SHP77 (cell line): ENCODE measurements around the gene CRISPLD2.
"Not testable (repeated sequence)": the region's sequence is repeated elsewhere in the genome, so short reads cannot be mapped to it uniquely, and the experiment has no call there.

Source experiments
- DNase-seq, 2 experiments: peaks; one replicate each; lab custom pipeline; 2025; lab: John Stamatoyannopoulos, UW

Gene CRISPLD2

DNA sequence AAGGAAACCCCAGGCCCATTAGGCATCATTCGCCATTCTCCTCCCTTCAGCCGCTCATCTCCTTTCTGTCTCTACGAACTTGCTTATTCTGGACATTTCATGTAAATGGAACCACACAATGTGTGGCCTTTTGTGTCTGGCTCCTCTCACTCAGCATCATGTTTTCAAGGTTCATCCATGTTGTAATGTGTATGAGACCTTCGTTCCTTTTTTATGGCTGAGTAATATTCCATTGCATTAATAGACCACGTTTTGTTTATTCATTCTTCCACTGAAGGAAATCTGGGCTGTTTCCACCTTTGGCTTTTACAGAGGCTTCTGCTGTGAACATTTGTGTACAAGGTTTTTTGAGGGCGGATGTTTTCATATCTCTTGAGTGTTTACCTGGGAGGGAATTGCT lies 3.2 kb downstream of the CRISPLD2 start:
- no peak for DNase-seq

DNA sequence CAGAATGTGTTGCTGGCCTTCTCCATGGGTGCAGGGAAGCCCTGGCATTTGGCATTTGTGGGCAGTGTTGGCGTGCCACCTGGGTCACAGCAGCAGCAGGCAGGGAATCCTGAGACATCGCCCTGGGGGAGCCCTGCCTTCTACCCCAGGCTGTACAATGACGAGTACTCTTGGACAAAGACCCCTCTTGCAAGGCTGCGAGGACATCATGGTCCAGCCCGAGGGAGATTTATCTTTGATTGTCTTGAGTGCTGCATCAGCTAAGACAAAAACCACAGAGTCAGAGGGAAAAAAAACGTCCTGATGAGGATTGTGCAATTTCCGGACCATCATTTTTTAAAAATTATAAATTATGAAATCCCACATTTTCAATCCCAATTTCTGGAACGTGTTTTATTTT lies 3.7 kb downstream of the CRISPLD2 start:
- DNase-seq: no peak

DNA sequence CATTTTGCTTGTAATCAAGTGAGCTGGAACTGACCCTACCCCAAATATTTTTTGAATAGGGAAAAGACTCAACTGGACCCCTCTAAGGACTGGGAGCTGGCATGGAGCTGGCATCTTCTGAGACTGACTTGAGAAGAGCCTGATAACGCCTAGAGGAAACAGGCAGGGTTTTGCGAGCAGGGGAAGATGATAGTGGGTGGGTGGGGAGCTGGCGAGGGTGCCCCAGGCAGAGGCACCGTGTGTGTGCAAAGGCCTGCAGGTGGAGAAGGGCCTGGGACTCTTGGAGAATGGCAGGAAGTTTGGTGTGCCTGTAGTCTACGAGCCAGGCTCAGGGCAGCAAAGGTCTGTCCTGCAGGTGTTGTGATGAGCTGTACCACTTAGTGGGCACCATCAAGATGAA lies 4.1 kb downstream of the CRISPLD2 start:
- no peak for DNase-seq

DNA sequence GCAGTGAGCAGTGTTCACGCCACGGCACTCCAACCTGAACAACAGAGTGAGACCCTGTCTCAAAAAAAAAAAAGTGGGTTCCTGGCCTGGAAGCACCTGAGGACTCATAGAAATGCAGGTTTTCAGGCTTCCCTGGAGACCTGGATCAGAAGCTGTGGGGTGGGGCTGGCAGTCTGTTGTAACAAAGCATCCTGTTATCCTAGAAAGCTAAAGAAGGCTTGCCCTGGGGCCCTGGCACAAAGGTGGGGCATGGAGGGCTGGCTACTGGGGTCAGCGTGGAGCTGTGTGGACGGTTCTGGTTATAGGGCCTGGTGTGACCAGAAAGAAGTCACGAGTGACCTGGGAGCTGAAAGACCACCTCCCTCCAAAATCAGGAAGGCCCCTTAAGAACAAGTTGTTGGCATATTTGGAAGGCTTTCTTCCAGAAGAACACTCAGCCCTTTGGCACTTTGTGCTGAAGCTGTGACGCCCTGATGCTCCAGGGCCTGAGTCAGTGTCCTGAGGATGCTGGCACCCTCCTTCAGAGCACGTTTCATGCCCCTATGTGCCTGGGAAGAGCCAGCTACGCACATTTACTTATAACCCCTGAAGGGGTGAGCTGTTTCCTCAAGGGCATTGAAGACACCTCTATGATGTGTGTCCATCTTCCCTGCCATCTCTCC lies 6.2 kb downstream of the CRISPLD2 start:
- DNase-seq: no peak

DNA sequence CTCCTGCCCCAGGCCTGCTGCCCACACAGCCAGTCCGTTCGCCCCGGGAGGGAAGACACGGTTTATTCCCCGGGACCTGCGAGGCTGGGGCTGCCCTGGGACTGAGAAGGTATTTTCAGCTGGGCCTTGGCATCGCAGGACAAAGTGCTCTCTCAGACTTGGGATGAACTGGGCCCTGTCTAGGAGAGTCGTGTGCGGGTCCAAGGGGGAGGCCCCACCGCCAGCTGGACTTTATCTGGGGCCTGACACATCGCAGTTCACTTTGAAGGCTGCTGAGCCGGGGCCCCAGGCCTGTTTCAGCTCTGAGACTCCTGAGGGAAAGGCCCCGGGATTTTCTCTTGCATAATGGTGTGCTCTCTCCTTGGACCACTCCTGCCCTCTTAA lies 6.8 kb downstream of the CRISPLD2 start:
- no peak for DNase-seq

DNA sequence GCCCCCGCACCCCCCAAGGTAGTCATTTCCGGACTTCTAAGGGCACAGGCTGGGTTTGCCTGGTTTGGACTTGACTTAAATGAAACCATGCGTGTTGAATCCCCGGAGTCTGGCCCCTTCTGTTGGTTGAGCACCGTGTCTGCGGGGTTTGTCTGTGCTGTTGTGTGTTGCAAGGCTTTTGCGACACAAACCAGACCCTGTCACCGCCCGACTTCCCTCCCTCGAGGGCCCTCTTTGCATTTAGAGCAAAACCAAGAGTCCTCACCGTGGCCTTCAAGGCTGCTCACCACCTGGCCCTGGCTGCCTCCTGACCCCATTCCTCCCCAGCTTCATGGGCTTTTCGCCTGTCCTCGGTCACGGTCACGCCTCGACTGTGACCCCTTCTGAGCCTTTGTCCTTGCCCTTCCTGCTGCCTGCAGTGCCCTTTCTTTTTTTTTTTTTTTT lies 7.4 kb downstream of the CRISPLD2 start:
- no peak for DNase-seq

DNA sequence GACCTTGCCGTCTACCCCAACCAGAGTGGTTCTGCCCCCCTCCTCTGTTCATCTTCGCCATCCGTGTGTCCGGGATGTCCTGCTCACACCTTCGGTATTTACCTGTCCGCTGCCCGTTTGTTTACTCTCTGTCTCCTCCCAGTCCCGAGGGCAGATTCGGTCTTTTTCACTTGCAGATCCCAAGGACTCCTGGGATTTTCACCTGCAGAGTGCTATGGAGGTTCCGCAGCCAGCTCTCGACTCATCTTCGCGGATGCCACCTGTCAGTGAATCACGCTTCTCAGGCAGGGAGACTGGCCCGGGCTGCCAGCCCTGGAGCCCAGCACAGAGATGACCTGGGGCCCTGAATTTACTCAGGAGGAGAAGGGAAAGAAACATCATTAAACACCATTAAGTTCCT lies 8.1 kb downstream of the CRISPLD2 start:
- DNase-seq: no peak

DNA sequence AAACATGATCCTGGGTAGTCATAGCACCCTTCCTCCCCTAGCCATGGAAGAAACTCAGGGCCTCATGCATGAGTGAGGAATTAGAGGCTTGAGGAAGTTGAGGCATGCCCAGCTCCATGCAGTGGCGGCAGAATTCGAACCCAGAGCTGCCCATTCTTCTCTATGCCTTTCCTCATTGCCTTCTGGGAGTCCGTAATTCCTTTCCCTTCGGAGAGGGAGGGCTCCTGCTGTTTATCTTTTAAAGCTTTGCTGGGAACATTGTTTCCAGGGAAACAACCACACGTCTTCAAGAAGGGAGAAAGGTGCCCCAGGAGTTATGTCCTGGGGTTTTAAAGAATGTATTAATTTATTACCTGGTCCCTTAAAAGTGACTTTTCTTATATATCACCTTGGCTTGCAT lies 8.5 kb downstream of the CRISPLD2 start:
- no peak for DNase-seq

DNA sequence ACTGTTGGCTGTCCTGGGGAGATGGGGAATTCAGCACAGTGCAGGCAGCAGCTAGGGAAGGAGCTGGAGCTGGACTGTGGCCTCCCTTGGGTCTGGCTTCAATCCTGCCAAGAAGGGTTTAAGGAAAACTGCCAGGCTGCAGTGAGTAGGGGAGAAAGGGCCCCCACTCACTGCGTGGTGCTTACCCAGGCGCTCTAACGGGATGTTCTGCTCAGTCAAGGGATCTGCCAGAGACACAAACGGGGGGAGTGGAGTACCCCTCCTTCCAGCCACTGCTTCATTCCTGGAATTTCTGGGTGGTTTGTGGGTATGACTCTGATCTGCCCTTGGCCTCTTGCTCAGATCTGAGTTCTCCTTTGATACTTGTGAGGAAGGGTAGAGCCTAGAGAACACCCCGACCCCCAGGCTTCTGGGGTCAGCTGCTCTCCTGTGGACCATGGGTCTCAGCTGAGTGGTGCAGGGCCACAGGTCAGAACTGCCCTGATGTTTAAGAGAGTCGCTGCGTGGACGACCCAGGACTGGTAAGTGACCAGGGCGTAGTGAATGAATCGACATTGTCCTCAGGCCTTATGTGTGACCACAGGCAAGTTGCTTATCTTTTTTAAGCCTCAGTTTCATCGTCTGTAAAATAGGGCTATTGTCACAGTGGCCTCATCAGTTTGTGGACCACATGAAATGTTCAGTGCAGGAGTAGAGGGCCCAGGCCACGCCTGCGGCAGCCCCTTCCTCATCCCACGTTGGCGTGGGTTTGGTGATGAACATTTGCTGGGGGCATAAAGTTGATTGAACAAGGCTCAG lies 9.6 kb downstream of the CRISPLD2 start:
- DNase-seq: no peak

DNA sequence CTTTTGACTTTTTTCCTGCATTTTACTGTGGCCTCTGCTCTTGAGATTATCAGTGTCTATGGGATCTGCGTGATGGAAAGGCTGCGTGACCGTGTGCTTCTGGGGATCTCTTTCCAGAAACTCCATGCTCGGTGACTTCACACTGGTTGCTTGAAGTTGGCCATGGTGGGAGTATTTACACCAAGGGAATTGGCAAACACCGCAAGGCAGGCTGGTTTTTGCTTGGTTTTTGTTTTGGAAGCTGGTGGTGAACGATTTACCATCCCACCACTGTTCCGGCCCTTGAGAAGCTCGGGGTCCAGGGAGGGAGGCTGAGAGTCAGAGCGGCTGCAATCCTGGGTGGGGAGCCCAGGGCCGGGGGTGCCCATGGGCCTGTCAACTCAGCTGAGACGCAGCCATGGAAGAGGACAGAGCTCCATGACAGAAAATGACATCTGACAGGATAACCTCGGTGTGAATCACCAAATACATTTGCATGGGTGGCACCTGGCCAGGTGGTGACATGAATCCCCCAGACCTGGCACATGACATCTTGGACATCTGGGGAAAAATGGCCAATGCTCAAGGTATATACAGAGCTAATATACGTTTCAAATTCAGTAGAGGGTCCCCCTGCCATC lies 11.1 kb downstream of the CRISPLD2 start:
- no peak for DNase-seq

DNA sequence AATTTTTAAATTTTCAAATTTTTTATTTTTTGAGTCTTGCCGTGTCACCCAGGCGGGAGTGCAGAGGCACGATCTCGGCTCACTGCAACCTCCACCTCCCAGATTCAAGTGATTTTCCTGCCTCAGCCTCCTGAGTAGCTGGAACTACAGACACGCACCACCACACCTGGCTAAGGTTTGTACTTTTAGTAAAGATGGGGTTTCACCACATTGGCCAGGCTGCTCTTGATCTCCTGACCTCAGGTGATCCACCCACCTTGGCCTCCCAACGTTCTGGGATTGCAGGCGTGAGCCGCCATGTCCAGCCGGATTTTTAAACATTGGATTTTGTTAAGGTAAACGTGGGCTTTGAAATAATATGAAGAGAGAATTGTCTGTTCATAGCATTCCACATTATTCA lies 11.9 kb downstream of the CRISPLD2 start:
- DNase-seq: not testable (repeated sequence)

DNA sequence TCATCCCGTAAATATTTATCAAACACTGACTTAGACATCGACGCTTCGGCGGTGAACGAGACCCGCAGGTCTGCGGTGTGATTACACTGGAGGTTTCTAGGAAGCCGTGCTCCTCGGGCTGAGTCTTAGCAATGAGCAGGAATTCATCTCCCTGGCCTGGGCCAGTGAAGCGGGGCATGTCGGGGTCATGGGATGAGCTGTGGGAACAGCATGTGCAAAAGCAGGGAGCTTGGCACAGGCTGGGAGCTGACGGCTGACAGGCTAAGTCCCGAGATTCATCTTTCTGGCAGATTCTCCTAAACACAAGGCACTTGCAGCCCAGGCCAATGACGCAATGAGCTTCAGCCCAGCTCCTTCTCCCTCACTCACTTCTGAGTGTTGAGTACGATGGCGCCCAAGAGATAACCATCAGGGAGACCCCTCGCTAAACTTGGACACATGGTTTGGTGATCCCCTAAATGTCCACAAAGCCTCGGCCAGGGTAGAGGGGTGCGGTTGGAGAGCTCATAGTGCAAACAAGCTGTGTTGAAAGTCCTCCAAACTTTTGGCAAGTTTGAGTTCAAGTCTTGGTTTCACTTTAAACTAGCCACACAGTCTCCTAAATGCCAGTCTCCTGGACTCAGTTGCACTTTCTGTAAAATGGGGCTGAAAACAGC lies 12.8 kb downstream of the CRISPLD2 start:
- no peak for DNase-seq

DNA sequence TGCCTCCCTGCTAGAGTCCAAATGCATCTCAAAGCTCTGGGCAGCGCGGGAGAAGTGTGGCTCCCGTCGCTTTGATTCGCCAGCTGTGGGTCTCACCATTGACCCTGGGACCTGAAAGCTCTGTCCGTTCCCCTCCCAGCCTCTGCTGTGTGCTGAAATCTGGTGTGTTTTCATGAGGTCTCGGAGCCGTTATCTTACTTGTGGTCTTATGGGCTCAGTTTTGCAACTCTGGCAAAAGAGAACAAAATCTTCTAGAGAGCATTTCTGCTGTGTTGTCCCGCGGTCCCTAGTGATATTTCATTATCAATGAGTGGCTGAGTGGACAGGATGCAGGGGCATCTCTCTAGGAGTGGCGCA lies 13.3 kb downstream of the CRISPLD2 start:
- DNase-seq: no peak

DNA sequence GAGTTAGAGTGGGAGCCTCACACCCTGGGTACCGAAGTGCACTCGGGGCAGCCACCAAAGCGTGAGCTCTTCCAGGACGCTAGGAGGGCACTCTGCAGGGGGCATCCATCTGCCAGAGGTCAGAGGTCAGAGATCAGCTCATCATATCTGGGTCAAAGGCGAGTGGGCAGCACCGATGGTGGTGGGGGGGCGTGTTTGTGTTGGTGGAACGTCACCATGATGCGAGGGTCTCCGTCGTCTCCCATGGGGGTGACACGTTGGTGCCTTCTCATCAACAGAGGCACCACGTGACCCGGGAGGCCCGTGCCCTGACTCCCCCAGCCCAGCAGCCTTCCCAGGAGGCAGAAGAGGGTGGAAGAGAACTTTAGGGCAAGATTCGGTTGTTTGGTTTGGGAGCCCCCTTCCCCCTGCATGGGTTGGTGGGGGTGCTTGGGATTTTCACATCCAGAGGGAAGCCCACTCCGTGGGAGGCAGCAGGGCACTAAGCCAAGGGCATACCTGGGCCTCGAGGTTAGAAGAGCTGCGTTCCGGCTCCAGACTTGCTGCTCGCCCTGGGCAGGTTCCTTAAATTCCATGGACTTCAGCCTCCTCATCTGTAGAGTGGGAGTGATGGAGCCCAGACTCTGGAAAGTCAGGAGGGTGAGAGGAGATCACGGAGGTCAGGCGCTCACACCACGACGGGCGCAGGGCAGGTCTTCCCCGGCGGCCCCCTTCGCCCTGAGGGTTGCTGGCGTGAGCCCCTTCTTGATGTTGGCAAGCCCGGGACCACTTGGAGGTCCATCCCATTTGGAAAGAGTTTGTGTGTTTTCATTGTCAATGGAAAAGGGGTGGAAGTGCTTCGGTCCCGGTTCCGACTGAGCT lies 14.0 kb downstream of the CRISPLD2 start:
- DNase-seq: no peak

DNA sequence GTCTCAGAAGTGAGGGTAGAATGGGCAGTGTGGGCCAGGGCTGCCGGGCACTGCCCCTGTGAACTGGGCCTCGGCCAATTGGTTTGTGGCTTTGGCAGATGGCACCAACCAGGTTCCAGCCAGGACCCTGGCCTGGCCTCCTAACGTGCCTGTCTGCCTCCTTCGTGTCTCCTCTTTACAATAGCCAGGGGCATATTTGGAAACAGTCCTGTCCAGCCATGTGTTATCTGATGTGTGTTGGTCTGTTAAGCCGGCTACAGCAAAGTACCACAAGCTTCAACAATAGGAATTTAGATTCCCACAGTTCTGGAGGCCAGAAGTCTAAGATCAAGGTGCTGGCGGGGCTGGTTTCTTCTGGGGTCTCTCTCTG lies 14.6 kb downstream of the CRISPLD2 start:
- DNase-seq: no peak

DNA sequence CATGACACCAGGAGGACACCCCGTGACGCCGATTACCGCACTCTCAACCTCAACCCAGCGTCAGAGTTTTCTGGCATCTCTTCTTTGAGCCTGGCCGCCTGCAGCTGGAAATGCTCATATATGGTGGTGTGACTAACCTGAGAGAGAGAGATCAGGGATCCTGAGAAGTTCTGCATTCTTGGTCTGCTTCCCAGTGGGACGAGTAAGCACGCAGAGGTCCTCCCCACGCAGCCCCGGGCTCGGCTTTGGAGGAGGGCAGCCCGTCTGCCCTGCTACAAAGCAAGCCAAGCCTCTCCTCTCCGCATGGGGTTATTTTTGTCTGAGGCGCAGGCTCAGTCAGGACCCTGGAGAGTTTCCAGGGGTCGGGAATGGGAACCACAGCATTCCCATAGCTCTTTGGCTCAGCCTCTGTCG lies 16.5 kb downstream of the CRISPLD2 start:
- no peak for DNase-seq

DNA sequence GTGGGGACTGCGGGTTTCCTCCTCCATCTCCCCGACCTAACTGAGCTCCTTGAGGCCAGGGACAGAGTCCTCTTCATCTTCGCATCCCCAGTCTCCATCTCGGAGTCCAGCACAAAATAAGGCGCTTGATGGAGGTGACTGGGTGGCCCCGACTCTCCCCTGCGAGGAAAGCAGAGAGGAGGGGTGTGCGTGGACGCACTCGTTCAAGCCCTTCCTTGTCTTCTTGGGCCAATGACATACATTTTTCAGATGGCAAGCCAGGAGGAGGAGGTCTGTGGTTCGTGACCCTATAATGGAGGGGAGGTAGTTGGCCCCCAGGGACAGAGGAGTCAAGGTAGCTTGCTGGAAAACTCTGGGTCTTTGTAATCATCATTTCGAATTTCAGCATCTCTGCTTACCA lies 17.2 kb downstream of the CRISPLD2 start:
- DNase-seq: no peak

DNA sequence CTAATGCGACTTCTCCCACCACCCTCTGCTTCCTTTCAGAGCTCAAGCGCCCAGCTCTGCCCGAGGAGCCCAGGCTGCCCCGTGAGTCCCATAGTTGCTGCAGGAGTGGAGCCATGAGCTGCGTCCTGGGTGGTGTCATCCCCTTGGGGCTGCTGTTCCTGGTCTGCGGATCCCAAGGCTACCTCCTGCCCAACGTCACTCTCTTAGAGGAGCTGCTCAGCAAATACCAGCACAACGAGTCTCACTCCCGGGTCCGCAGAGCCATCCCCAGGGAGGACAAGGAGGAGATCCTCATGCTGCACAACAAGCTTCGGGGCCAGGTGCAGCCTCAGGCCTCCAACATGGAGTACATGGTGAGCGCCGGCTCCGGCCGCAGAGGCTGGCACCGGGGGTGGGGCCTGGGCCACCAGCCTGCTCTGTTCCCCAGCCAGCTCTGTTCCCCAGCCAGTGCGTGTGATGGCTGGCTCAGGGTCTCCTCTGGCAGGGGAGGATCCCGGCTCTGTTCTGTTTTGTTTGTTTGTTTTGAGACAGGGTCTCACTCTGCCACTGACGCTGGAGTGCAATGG lies 18.7 kb downstream of the CRISPLD2 start:
- DNase-seq: no peak

DNA sequence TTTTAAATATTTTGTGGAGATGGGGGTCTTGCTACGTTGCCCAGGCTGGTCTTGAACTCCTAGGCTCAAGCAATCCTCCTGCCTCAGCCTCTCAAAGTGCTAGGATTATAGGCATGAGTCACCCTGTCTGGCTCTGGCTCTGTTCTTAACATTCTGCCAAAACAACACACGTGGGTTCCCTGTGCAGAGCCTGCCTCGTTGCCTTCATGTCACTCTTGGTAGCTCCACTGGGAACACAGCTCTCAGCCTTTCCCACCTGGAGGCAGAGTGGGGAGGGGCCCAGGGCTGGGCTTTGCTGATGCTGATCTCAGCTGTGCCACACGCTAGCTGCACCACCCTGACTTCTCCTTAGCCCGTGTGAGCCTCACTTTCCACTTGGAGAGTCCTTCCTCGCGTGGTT lies 19.3 kb downstream of the CRISPLD2 start:
- no peak for DNase-seq

DNA sequence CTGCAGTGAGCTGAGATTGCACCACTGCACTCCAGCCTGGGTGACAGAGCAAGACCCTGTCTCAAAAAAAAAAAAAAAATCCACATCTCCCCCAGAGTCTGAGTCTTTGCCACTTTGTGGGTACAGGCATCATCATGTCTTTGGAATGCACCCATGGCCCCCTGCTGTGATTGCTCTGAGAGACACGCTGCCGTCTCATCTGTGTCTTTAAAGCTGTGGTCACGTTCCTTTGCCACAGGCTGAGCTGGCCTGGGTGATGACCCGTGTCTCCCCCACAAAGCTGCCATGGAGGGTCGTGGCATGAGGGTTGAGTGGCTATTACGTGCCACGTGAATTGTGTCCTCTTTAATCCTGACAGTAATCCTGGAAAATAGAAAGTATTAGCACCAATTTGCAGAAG lies 20.2 kb downstream of the CRISPLD2 start:
- no peak for DNase-seq
